Measurements from ENCODE around the gene LY6G6C.

DNA sequence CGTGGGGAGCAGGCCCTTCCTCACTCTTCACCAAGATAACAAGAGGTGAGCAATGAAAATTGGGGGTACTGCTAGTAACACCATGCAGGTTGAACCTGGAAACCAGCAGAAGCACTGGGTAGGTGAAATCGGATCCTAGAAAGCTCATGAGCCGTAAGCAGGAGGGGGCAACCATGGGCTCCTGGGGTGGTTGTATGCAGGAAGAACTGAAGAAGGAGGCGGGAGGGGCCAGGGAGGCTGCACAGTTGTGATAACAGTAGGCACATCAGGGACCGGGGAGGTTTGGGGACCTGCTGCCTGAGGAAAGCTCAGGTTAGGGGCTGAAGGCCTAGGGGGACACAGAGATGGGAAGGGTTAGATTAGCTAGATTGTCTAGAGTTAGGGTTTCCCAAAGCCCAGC is 35.1 kb downstream of the LY6G6C start:
- TF ChIP-seq, protein P1, sequence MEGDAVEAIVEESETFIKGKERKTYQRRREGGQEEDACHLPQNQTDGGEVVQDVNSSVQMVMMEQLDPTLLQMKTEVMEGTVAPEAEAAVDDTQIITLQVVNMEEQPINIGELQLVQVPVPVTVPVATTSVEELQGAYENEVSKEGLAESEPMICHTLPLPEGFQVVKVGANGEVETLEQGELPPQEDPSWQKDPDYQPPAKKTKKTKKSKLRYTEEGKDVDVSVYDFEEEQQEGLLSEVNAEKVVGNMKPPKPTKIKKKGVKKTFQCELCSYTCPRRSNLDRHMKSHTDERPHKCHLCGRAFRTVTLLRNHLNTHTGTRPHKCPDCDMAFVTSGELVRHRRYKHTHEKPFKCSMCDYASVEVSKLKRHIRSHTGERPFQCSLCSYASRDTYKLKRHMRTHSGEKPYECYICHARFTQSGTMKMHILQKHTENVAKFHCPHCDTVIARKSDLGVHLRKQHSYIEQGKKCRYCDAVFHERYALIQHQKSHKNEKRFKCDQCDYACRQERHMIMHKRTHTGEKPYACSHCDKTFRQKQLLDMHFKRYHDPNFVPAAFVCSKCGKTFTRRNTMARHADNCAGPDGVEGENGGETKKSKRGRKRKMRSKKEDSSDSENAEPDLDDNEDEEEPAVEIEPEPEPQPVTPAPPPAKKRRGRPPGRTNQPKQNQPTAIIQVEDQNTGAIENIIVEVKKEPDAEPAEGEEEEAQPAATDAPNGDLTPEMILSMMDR (IDR thresholded peaks at IDR 0.05; ENCODE audit: low read length): no peak
- no peak for TF ChIP-seq EZH2 (IDR thresholded peaks at IDR 0.05; ENCODE audit: borderline replicate concordance, low read length)
